Hepatocyte (in vitro differentiated cells): ENCODE results near the gene DUSP8. TPM values are rescaled to one million over a fixed set of nuclear protein-coding genes. Genes with fewer than 3 reads are reported as not detected.

Experiments
- DNase-seq: peaks from one replicate; pipeline ENCODE4 v3.0.0-alpha.2; 2016; ENCODE audit warnings: low spot score
- H2AFZ ChIP-seq: fragments of 200-600 bp; sonication (generic); 2 replicates; pipeline ENCODE4 v1.6.0; 2016; ENCODE audit warnings: antibody characterized with exemption, mild to moderate bottlenecking
- H3K27ac ChIP-seq: fragments of 200-600 bp; sonication (generic); 2 replicates; pipeline ENCODE4 v1.5.1; 2016; ENCODE audit warnings: mild to moderate bottlenecking
- H3K27me3 ChIP-seq: fragments of 200-600 bp; sonication (generic); 2 replicates; pipeline ENCODE4 v1.6.1; 2016
- H3K36me3 ChIP-seq: fragments of 200-600 bp; sonication (generic); replicated peaks from 2 replicates; pipeline ENCODE4 v1.5.1; 2016; ENCODE audit warnings: low read depth; ENCODE audit not compliant: insufficient read depth
- H3K4me1 ChIP-seq: fragments of 200-600 bp; sonication (generic); 2 replicates; pipeline ENCODE4 v1.5.1; 2016; ENCODE audit warnings: mild to moderate bottlenecking, moderate library complexity; ENCODE audit not compliant: insufficient read depth
- H3K4me2 ChIP-seq: fragments of 200-600 bp; sonication (generic); 2 replicates; pipeline ENCODE4 v1.6.0; 2016
- H3K4me3 ChIP-seq: fragments of 200-600 bp; sonication (generic); 2 replicates; pipeline ENCODE4 v1.5.1; 2016; ENCODE audit warnings: mild to moderate bottlenecking
- H3K79me2 ChIP-seq: fragments of 200-600 bp; sonication (generic); 2 replicates; pipeline ENCODE4 v1.6.0; 2017; ENCODE audit warnings: mild to moderate bottlenecking
- H3K9me2 ChIP-seq: fragments of 200-600 bp; sonication (generic); replicated peaks from 2 replicates; pipeline ENCODE4 v1.6.0; 2017; ENCODE audit warnings: mild to moderate bottlenecking; ENCODE audit not compliant: insufficient read depth
- H3K9me3 ChIP-seq: fragments of 200-600 bp; sonication (generic); 2 replicates; pipeline ENCODE4 v1.5.1; 2016; ENCODE audit warnings: low read depth, mild to moderate bottlenecking
- H4K20me1 ChIP-seq: fragments of 200-600 bp; sonication (generic); 2 replicates; pipeline ENCODE4 v1.6.0; 2016; ENCODE audit warnings: mild to moderate bottlenecking; ENCODE audit not compliant: insufficient read depth, poor library complexity, severe bottlenecking
- CTCF ChIP-seq: fragments of 200-600 bp; sonication (generic); IDR thresholded peaks from 2 replicates; pipeline ENCODE4 v1.5.1; 2016; ENCODE audit warnings: antibody characterized with exemption, mild to moderate bottlenecking; ENCODE audit not compliant: poor library complexity
- EZH2 ChIP-seq: fragments of 200-600 bp; sonication (generic); IDR thresholded peaks from 2 replicates; pipeline ENCODE4 v1.6.1; 2016; ENCODE audit warnings: antibody characterized with exemption, mild to moderate bottlenecking, borderline replicate concordance
- EZH2phosphoT487 ChIP-seq: fragments of 200-600 bp; sonication (generic); IDR thresholded peaks from one replicate; pipeline ENCODE4 v1.6.1; 2018; ENCODE audit warnings: antibody characterized with exemption, mild to moderate bottlenecking, low read depth, moderate library complexity; ENCODE audit not compliant: unreplicated experiment, severe bottlenecking
- WGBS: methylation state at CpG from one replicate; pipeline ENCODE4 v1.1.6; 2016; ENCODE audit warnings: low lambda C conversion rate; ENCODE audit errors: missing lambda C conversion rate; 5-methylcytosine and 5-hydroxymethylcytosine counted together
- polyA plus RNA-seq: library from polyadenylated mRNA; unstranded; fragments of >200 nt; fragmentation: Nextera tagmentation; extraction: Ambion mirVana; gene quantifications from 2 replicates; pipeline ENCODE4 v1.2.1, GENCODE V29; 2016
- total RNA-seq: library from RNA; depleted of rRNA; stranded (reverse); fragments of >200 nt; gene quantifications from 2 replicates; pipeline ENCODE4 v1.2.3, GENCODE V29; 2014

The DUSP8 gene
- total and polyA plus RNA-seq, 2 experiments from 2014 or later = 8.0 to 17.7 TPM

GRCh38 chr11:1519028-1520010 lies 52.8 kb downstream of the DUSP8 start:
- Histone ChIP-seq H3K36me3 (no peaks in the 10 kb centered on the region), H3K4me1 (peaks cover 2% of the 10 kb centered on the region), H3K79me2 (peaks cover 70% of the 10 kb centered on the region), H3K4me2 (no peak overlapping the region), H3K4me3 (no peak overlapping the region), H3K9me2 (no peaks in the 10 kb centered on the region), H3K27ac (no peak overlapping the region), H3K9me3 (no peaks in the 10 kb centered on the region), H2AFZ (no peak overlapping the region), H3K27me3 (no peaks in the 10 kb centered on the region), H4K20me1 (peaks cover 85% of the 10 kb centered on the region)
- TF ChIP-seq EZH2phosphoT487 = no peak
- no peak for TF ChIP-seq EZH2
- no peak for TF ChIP-seq CTCF
- no peak for DNase-seq
- 95% methylated on average over 17 of the region's 17 CpGs for whole genome bisulfite sequencing

- Histone ChIP-seq H3K27me3 (no peaks in the 10 kb centered on the region), H3K4me3 (no peak overlapping the region), H3K4me1 (peaks cover 2% of the 10 kb centered on the region), H2AFZ (no peak overlapping the region), H3K9me3 (no peaks in the 10 kb centered on the region), H3K9me2 (no peaks in the 10 kb centered on the region), H3K4me2 (no peak overlapping the region), H3K27ac (no peak overlapping the region), H4K20me1 (peaks cover 87% of the 10 kb centered on the region), H3K36me3 (no peaks in the 10 kb centered on the region), H3K79me2 (peaks cover 68% of the 10 kb centered on the region)
- 95% methylated on average over 23 of the region's 23 CpGs for WGBS
- TF ChIP-seq CTCF (no peak), EZH2 (no peak), EZH2phosphoT487 (no peak)
- no peak for DNase-seq
Observed at GRCh38 chr11:1518301-1518700, 53.8 kb downstream of the DUSP8 start.

- Histone ChIP-seq H3K4me1 (peaks cover 2% of the 10 kb centered on the region), H3K9me3 (no peaks in the 10 kb centered on the region), H3K79me2 (peaks cover 60% of the 10 kb centered on the region), H3K36me3 (no peaks in the 10 kb centered on the region), H3K27ac (no peak overlapping the region), H3K9me2 (no peaks in the 10 kb centered on the region), H4K20me1 (peaks cover 83% of the 10 kb centered on the region), H3K27me3 (no peaks in the 10 kb centered on the region), H3K4me3 (no peak overlapping the region), H3K4me2 (no peak overlapping the region), H2AFZ (no peak overlapping the region)
- TF ChIP-seq CTCF (no peak), EZH2phosphoT487 (no peak), EZH2 (no peak)
- no peak for DNase-seq
- WGBS = 90% methylated on average over 27 of the region's 28 CpGs
Observed at GRCh38 chr11:1517117-1518005, 54.7 kb downstream of the DUSP8 start.
